DMS153 treated with DMSO at 0.1 percent for 48 hours (cell line): ENCODE results near the gene DNAJB6.

Source experiments
- DNase-seq: peaks from one replicate; lab custom pipeline; 2025; ENCODE audit not compliant: unreplicated experiment; lab: John Stamatoyannopoulos, UW

Gene DNAJB6

DNA sequence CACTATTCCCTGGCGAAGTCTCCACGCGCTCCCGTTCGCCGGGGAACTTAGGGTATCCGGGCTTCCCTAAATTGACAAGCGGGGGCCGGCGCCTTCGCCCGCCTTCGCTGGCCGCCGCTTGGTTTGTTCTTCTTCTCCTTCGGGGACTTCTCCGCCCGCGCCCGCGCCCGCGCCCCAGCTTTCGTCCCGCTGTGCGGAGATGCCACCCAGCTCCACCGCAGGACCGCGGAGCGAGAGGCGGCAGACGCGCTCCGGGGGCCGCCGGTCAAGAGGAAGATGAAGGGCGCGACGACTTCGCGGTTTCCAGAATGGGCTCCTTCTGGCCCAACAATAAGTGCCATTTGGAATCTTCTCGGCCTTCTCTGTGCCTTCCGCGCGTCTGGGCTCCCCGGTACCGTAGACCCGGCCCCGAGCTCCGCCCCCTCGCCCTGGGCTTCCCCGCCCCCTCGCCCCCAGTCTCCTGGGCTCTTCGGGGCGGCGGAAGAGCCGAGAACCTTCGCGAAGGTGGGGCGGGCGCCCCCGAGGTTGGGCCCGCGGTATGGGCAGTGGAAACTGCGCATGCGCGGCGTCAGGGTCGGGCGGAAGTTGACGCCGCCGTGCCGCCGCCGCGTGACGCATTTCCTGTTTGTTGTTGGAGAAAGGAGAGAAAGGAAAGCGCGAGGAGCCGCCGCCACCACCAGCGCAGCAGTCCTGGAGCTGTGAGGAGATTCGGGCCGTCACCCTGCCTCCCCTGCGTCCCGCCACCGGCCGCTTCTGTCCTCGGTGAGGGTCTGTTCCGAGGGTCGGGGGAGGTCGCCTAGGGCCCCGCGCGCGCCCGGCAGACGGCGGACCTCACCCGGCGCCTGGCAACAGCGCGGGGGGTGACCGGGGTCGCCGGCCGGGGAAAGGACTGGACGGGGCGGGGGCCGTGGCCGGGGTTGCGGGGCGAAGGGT is at the start of gene DNAJB6:
Gene DNAJB6 (plus strand): TSS at position 622 of the 933 bp plus-strand sequence. CDS start 21,569 bp downstream, outside the sequence.
- DNase-seq: peak; percentile 91

DNA sequence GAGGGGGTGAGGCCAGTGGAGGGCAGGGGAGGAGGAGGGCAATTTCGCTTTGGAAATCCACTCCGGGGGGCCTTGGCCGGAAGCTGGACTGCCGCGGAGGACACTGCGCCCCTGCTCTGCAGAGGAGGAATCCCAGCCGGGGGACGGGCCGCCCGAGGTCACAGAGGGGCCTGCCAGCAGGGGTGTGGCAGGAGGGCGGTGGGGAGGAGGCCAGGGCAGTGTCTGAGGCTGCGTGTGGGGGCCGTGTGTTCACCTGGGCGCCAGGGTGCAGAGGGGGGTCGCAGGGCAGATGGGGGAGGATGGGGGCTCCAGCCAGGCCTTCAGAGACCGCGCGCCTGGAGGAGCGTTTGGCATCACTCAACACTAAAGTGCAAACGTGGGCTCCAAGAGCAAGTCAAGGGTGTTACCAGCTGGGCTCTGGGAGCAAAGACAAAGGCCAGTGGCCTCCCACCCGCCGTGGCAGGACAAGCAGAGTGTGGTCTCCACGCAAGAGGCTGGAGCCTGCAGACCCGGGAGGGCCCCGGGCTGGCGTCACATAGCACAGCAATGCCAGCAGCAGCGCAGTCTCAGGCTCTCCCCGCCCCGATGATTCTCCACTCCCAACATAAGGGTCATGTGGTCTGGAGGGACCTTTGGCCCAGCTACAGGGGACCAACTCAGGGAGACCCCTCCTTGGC is 45.3 kb upstream of the DNAJB6 start:
- DNase-seq: no peak

DNA sequence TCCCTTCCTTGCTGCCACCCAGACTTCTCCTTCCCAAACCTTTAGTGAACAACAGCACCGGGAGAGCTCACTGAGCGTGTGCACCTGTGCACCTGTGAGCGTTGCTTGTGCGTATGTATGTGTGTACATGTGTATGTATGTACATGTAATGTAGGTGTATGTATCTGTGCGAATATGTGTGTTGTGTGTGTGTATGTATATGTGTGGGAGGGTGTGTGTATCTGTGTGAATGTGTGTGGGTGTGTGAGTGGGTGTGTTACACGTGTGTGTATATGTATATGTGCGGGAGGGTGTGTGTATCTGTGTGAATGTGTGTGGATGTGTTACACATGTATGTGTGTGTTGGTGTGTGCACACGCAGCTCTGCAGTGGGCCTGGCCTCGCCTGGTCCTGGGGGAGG is 44.5 kb upstream of the DNAJB6 start:
- DNase-seq: no peak

DNA sequence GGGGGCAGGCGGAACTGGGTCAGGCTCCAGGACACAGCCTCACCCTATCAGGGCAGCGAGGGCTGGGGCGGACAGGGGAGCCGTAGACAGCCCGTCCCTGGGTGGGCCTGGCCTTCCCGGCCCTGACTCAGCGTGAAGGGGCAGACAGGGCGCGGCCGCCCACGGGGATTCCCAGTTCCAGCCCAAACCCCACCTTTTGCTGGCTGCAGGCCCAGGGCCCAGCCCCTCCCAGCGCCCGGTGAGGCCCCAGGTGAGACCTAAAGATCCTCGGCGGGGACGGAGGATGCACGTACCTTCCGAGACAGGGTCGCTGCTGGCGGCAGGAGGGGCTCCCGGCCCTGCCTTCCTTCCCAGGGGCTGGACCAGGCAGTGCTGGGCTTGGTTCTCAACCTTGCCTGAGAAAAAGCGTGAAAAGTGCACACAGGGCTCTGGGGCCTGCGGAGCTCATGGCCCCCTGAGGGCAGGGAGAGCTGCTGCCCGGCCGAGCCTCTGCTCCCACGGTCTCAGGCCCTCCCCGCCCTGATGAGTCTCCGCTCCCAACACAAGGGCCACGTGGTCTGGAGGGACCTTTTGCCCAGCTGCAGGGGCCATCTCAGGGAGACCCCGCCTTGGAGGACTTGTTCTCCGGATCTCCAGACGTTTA is 43.9 kb upstream of the DNAJB6 start:
- no peak for DNase-seq

DNA sequence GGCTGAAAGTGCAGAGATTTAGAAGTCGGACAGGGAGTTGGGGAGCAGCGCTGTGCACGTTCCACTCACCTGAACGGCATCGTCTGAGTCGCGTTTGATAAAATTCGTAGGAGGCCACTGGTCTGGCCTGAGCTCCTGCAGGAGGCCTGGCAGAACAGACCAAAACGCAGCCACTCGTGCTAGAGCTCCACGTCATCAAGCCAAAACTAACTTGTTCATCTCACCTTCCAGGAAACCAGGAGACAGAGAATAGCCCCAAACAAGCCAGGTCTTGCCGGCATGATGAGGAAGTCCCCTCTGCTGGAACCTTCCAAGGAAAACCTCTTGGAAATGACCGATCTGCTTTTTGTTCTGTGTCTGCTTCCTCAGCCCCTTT is 43.4 kb upstream of the DNAJB6 start:
- no peak for DNase-seq

DNA sequence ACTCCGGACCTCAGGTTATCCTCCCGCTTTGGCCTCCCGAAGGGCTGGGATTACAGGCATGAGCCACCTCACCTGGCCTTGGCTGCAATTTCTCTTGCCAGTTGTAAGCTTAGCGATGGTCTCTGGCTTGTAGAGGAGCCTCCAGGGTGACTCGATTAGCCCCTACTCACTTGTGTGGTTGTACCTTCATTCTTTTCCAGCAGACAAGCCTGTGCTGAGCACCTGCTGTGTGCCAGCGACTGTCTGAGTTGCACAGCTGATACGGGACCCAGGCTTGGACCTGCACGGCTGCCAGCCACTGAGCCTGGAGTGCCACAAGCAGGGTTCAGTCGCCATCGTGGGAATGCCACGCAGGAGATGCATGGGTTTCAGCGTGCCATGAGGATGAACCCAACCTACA is 42.0 kb upstream of the DNAJB6 start:
- no peak for DNase-seq

DNA sequence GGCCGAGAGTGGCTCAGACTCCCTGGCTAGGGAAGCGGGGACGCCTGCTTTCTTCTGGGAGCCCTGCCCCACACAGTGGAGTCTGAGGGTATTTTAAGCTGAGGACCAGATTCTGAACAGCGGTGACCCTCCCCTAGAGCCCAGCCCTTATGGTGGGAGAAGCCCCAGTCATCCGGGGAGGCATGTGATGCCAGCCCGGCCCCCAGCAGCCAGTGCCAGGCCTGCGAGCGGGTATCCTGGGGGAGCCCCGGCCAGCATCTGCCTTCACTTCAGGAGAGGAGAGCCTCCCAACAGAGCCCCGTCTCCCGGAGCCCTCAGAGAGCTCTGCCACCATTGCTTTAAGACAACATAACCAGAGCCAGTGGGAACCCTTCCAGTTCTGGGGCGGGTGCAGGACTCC is 41.5 kb upstream of the DNAJB6 start:
- DNase-seq: no peak

DNA sequence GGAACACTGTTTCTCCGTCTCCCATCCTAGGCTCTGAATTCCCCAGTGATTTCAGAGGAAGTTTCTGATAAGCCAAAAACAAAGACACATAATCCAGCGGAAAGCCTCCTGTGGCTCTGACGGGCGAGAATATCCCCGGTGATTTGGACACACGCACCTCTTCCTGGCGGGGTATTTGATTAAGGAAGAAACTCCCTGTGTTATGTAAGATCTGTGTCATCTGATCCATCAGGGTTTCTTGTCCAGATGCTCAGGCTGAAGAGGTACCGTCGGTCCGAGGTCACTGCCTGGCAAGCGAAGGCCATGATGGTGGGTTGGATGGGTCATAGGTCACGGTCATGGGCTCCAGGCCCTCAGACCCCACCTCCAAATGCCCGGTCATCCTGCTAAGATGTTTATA is 39.6 kb upstream of the DNAJB6 start:
- DNase-seq: no peak

DNA sequence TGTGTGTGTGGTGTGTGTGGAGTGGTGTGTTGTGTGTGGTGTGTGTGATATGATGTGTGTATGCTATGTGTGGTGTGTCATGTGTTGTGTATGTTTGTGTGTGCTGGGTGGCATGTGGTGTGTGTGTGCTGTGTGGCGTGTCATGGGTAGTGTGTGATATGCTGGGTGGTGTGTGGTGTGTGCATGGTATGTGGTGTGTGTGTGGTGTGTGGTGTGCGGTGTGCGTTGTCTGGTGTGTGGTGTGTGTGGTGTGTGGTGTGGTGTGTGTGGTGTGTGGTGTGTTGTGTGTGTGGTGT is 37.5 kb upstream of the DNAJB6 start:
- no peak for DNase-seq

DNA sequence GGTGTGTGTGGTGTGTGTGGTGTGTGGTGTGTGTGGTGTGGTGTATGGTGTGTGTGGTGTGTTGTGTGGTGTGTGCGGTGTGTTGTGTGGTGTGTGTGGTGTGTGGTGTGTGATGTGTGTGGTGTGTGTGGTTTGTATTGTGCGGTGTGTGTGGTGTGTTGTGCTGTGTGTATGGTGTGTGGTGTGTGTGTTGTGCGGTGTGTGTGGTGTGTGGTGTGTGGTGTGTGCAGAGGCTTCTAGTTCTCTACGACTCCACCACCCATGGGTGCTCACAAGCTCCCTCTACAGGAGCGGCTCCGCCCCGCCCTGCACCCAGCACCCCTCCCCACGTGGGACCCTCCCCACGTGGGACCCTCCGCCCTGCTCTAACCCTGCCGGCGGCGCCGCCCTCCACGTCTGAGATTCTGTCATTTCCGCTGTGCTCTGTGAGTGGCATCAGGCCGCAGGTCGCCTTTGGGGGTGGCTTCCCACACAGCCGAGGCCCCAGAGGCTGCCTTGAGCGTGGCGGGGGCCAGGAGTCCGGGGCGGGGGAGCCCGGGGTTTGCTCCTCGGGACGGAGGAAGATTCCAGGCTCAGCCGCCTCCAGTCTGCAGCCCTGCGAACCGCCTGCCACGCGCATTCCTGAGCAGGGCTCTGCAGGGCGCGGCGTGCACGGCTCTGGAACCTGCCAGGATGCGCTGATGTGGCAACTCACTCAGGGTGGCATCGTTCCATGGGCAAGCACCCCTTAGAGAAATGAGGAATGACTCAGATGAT is 37.0 kb upstream of the DNAJB6 start:
- no peak for DNase-seq

DNA sequence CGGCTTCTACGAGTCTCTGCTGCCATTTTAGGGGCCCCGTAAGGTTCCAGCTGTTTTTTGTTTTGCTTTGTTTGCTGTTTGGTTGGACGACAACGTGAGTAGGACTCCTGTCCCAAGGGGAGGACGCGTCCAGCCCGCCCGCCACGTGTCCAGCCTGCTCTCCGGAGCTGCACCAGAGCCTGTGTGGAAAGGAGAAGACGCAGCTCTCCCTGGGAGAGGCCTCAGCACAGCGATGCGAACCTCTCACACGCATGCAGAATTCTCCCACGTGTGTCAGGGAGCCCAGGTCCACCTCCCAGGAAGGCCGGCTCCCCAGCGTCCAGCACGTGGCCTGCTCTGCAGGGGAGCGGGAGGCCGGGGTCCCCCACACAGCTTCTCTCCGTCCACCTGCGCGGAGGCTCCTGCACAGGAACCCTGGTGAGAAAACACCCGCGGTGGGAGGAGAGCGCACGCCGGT is 36.4 kb upstream of the DNAJB6 start:
- DNase-seq: no peak

DNA sequence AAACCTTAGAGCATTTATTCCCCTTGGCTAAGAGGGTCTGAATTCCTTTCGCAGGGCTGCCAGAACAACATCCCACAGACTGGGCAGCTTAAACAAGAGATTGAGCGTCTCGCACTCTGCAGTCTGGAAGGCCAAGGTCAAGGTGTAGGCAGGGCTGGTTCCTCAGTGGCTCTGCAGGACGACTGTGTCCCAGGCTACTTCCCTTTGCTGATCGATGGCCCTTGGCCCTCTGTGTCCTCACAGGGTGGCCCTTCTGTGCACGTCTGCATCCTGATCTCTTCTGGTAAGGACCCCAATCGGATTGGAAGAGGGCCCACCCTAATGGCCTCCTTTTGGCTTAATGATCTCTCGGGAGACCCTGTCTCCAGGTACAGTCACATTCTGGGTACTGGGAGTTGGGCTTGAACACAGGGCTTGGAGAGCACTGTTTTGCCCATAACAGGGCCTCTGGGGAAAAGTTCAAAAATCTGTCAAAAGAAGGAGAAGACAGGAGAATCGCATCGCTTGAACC is 35.1 kb upstream of the DNAJB6 start:
- no peak for DNase-seq

DNA sequence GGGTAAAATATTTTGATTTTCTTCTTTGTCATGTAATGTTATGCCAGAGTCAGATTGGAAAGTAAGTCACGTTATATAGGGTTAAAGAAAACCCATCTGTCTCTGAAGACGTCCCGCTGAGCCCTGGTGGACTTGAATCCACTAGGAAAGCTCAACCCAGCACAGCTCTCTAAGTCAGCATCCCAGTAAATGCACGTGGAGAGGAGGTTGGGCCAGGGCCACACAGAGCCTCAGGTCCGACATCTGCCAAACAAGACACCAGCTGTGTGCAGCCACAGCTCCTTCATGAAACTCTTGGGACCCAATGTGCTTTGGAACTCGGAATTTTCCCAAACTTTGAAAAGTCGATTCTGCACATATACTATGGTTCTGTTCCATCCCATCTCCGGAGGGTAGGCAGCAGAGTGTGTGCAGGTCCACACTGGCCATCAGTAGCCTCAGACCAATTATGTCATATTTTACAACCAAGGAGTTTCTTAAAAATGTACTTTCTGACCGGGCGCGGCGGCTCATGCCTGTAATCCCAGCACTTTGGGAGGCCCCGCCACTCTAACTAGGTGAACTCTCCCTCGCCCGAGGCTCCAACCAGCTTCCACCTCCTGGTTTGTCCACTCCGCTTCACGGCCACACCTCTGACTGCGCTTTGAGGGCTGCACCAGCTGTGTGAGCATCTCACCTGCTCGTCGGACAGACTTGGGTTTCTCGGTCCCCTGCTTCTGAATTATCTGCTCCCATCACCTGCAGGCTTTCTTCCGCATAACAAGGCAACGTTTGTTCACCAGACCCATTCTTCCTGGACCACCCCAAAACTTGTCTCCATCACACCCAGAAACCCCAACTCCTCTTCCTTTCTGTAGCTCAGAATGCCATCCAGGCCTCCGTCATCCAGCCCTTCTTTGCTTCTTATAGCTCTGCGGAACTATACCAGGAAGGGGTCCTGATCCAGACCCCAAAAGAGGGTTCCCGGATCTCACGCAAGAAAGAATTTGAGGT is 29.7 kb upstream of the DNAJB6 start:
- DNase-seq: no peak

DNA sequence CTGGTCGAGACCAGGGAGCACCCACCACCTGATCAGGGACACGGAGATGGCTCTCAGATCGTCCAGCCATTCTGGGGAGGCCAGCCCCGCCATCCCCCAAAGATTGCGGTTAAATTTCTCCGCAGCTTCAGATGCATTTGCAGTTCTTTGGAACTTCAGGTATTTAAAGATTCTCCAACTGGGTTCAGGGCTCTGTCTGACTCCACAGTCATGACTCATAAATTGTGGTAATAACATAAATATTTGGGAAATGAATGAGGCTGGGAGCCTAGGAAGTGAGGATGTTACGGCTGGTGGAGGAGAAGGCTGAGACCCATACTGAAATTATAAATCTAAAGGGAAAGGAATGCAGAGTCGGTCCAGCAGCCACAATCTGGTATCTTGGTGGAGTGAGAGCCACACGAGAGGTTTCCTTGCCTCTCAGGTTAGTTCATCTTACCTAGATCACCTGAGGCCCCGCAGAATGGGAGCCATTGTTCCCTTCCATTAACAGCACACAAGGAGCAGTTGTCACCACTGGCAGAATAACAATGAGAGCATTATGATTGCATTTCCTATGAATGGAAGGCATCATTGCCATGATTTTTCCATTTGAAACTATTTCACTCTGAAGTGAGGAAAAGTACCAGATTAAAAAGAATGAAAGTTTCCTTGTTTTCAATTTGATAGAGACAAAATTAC is 26.7 kb upstream of the DNAJB6 start:
- DNase-seq: no peak

DNA sequence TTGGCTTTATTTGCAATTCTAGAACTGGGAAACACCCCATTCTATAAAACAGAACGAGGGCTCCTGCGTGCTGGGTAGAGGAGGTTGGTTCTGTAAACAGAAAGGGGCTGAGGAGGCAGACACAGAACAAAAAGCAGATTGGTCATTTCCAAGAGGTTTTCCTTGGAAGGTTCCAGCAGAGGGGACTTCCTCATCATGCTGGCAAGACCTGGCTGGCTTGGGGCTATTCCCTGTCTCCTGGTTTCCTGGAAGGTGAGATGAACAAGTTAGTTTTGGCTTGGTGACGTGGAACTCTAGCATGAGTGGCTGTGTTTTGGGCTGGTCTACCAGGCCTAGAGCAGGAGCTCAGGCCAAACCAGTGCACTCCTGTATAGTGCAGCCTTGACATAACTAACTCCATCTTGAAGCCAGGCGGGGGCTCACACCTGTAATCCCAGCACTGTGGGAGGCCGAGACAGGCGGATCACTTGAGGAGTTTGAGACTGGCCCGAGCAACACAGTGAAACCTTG is 26.1 kb upstream of the DNAJB6 start:
- DNase-seq: no peak

DNA sequence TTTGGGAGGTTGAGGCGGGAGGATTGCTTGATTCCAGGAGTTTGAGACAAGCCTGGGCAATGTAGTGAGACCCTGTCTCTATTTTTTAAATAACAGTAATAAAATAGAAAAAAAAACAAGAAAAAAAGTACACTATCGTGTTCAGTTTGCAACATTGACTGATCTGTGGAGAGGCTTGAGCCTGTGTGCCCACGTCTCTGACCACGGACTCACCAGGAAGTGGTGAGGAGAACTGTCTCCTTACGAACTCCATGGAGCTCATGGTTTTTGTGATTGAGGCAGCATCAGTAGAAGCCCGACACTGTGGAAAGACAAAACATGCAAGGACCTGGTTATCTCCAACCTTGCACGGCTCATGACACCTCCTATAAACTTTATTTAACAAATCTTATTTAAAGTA is 23.9 kb upstream of the DNAJB6 start:
- no peak for DNase-seq

DNA sequence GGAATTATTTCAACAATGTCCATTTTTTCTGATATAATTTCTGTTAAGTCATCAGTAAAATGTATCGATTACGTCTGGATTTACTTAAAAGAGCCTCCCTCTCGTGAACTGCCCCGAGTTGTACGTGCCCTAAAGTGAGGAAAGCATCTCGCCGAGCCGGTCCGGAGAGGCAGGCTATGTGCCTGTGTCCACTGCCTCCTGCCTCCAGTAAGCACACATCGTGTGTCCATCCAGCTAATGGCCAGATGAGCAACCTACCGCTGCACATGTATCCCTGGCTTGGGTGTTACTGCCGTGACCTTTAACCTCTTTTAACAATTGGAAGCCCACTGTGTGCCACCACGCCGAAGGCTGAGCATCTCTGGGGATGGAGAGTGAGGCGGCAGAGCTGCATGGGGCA is 23.2 kb upstream of the DNAJB6 start:
- DNase-seq: no peak

DNA sequence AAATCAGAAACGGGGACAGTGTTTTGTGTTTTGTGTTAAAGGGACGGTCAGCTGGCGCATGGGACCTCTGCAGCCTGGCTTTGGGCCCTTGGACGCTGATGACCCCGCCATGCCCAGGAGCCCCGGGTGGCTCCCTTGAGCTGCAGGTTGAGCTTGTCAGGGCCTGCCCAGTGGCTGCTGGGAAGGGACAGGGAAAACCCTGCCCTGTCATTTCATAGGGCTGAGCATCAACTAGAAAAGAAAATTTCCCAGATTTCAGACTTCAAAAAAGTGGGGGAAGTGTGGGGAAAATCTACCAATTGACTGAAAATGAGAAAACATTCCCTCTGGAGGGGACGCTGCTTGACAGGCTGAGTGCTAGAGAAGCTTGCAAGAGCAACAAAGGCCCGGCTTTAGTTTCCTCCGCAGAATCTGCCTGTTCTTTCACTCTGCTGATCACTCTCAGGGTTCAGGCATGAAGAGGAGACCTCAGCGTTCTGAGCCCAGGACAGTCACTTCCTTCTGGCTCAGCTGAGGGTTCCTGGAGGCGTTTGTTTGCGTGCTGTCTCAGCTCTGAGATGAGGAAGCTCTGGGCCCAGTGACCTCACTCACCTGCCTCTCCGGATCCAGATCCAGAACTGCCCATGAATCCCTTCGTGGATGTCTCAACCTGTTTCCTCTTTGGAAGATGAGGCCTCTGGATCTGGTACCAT is 18.6 kb upstream of the DNAJB6 start:
- no peak for DNase-seq

DNA sequence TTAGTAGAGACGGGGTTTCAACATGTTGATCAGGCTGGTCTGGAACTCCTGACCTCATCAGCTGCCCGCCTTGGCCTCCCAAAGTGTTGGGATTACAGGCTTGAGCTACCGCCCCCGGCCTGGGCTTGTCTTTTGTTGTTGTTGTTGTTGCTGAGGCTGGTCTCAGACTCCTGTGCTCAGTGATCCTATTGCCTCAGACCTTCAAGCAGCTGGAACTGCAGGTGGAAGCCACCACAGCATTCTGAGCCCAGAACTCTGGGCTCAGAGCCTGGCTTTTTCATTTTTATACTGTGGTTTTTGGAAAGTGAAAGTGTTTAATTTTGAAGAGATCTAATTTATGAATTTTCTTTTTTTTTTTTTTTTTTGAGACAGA is 16.2 kb upstream of the DNAJB6 start:
- no peak for DNase-seq
